GM12872 (cell line): Measurements from ENCODE around the gene KCNE1.

Source experiments
- TF ChIP-seq, protein P1 (sequence below): IDR thresholded peaks from 3 replicates; pipeline ENCODE4 v1.5.1; 2011; ENCODE audit warnings: low read depth, mild to moderate bottlenecking, low read length, moderate library complexity; ENCODE audit not compliant: insufficient read depth

KCNE1 gene

DNA sequence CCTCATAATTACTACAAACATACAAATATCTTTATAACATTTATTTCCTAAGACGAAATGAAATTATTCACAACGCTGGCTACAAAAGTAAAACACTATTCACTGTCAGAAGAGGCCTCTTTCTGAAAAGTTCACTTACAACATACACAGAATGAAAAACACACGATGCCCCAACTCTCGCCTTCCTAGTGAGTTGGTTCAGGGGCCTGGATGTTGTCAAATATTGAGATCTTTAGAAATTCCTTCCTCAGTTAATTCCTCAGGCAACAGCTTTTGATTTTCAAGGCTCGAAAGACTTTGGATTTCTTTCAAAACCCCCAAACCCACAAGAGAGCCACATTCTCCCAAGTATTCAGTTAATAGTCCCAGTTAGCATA is 14.2 kb upstream of the KCNE1 start:
- TF ChIP-seq, protein P1, sequence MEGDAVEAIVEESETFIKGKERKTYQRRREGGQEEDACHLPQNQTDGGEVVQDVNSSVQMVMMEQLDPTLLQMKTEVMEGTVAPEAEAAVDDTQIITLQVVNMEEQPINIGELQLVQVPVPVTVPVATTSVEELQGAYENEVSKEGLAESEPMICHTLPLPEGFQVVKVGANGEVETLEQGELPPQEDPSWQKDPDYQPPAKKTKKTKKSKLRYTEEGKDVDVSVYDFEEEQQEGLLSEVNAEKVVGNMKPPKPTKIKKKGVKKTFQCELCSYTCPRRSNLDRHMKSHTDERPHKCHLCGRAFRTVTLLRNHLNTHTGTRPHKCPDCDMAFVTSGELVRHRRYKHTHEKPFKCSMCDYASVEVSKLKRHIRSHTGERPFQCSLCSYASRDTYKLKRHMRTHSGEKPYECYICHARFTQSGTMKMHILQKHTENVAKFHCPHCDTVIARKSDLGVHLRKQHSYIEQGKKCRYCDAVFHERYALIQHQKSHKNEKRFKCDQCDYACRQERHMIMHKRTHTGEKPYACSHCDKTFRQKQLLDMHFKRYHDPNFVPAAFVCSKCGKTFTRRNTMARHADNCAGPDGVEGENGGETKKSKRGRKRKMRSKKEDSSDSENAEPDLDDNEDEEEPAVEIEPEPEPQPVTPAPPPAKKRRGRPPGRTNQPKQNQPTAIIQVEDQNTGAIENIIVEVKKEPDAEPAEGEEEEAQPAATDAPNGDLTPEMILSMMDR = no peak

DNA sequence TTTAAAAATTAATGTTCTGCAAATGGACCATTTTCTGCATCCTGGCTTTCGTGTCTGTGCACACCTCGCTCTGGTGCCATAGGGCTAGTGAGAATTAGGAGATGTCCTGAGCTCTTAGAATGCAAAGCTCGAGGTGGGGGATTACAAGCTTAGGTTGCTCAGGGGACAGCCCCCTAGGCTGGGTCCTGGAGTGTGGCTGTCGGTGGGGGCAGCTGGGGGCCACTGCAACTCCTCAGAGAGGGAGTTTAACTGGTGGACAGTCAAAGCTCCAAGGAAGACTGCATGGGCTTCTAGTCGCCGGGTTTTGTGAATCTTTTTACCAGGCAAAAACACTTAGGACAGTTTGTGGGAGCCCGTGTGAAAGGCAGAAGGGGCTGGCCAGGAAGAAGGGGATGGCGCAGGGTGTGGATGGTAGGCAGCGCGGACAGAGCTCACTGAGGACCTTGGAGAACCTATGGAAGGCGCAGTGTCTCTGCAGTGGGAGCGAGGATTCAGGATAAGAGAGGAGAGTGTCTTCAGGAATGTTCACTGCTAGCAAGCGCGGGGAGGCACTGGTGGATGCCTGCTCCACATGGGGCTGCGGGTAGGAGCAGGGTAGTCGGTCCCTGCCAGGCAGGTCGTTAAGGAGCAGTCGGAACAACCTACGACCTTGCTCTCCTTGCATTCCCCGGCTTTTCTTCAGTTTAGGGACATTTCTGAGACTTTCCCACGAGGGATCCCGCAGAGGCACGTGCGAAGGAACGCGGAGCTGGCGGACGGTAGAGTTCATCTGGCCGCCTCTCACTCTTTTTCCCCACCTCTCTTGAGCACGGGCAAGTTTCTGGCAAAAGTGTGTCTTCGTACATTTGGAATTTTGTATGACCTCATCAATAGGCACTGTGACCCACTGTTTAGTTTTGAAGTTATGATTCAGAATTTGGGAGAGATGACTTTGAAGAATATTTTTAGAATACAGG is 12.9 kb upstream of the KCNE1 start:
- TF ChIP-seq, protein P1 = no peak

DNA sequence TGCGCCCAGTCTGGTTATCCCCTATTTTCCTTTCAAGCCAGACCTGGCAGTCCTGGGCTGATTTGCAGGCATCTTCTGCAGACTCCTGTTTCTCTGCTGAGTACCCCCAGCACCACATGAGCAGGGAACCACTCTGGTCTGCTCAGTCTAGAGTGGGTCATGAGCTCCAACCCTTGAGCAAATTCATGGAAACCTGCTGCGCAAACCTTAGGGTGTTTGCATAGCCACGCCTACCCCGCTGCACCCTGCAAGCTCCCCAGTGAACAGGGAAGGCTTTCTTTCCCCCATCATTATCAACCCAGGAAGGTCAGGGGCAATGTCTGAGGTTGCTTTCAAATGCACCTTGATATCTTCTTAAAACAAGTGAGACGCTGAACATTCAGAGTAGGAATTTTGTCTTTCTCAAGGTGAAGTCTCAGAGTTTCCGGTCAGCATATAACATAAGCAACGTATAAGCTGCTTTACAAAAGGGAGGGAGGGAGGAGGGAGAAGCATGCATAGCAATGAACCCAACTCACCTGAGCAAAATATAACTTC is 11.1 kb upstream of the KCNE1 start:
- TF ChIP-seq, protein P1 = no peak

DNA sequence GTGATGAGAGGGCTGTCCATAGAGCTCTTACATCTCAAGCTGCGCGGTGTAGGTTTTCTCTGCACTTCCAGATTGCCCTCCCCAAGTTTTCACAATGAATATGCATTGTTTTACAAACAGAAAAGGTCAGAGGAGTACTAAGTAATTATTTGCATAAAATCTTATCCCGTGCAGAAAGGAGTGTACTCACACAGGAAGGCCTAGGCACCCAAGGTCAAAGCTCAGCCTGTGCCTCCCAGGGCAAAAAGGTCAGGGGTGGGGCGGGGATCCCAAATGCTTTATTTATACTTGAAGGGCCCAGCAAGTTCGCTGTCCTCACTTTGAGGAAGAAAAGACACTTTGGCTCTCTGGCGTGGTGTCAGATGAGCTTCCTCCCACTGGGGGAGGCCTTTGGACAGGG is 10.3 kb upstream of the KCNE1 start:
- TF ChIP-seq, protein P1 = no peak

GRCh38 chr21:34521561-34521960 is 9.6 kb upstream of the KCNE1 start:
- TF ChIP-seq, protein P1 = no peak

DNA sequence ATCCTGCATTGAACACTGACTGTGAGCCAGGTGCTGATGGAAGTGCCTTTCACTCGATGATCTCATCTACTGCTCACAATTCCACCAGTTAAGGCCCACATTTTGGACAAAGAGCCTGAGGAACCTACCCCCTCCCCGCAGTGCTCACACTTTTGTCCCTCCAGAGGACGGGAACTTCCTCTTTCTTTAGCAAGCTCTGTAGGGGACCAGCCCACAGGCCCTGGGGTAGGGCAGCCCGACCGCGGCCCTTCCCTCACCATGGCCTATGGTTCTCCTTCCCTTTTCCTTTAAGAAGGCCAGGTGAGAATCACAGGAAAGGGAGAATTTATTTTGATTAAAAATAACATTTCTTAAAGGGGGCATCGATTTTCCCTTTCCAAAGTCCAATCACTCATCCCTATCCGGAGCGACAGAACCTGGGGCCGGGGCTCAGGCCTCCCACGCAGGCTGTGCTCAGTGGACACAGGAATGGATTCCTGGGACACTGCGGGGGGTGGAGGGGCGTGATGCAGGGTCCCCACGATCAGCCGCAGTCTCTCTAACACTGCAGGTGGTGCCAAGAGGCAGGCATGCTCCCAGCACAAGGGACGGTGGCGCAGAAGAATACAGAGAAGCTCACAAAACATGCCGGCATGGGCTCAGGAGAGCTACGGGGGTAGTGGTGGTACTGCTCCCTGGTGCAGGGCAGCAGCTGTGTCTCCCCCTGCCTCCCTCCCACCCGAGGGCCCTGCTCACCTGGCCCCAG is 8.9 kb upstream of the KCNE1 start:
- TF ChIP-seq, protein P1 = no peak

- TF ChIP-seq, protein P1 = no peak
Measured at GRCh38 chr21:34520281-34520680, 8.3 kb upstream of the KCNE1 start.
